ENCODE measurements around the gene CDK13.

- TF ChIP-seq EZH2 (IDR thresholded peaks at IDR 0.05; ENCODE audit: insufficient read depth, low read length) (no peak), CTCF (IDR thresholded peaks at IDR 0.05; ENCODE audit: insufficient read depth, low read depth, low read length) (no peak)
Measured at GRCh38 chr7:40015790-40016296, 65.8 kb downstream of the CDK13 start.

Data from astrocyte (in vitro differentiated cells and primary cell).